Smooth muscle cell (in vitro differentiated cells): ENCODE measurements around the gene CRYBG1. TPM values are rescaled to one million over a fixed set of nuclear protein-coding genes. Genes with fewer than 3 reads are reported as not detected.

Experiments
- DNase-seq: peaks from one replicate; lab custom pipeline; 2025; ENCODE audit not compliant: unreplicated experiment; lab: John Stamatoyannopoulos, UW
- H2AFZ ChIP-seq: fragments of 200-600 bp; sonication (generic); 2 replicates; pipeline ENCODE4 v1.6.0; 2016; ENCODE audit warnings: antibody characterized with exemption, low read depth, mild to moderate bottlenecking
- H3F3A ChIP-seq: fragments of 200-600 bp; sonication (generic); 2 replicates; pipeline ENCODE4 v1.6.0; 2017; ENCODE audit warnings: antibody characterized with exemption, low read depth
- H3K27ac ChIP-seq: fragments of 200-600 bp; sonication (generic); 2 replicates; pipeline ENCODE4 v1.5.1; 2016; ENCODE audit warnings: low read depth, mild to moderate bottlenecking
- H3K27me3 ChIP-seq: fragments of 200-600 bp; sonication (generic); 2 replicates; pipeline ENCODE4 v1.6.1; 2016; ENCODE audit warnings: low read depth, mild to moderate bottlenecking
- H3K36me3 ChIP-seq: fragments of 200-600 bp; sonication (generic); 2 replicates; pipeline ENCODE4 v1.5.1; 2016; ENCODE audit warnings: low read depth
- H3K4me1 ChIP-seq: fragments of 200-600 bp; sonication (generic); 2 replicates; pipeline ENCODE4 v1.5.1; 2016; ENCODE audit warnings: low read depth
- H3K4me2 ChIP-seq: fragments of 200-600 bp; sonication (generic); 2 replicates; pipeline ENCODE4 v1.6.0; 2016; ENCODE audit warnings: mild to moderate bottlenecking
- H3K4me3 ChIP-seq: fragments of 200-600 bp; sonication (generic); 2 replicates; pipeline ENCODE4 v1.5.1; 2016; ENCODE audit warnings: mild to moderate bottlenecking
- H3K79me2 ChIP-seq: fragments of 200-600 bp; sonication (generic); 2 replicates; pipeline ENCODE4 v1.6.0; 2016; ENCODE audit warnings: low read depth, mild to moderate bottlenecking
- H3K9ac ChIP-seq: fragments of 200-600 bp; sonication (generic); 2 replicates; pipeline ENCODE4 v1.6.0; 2016; ENCODE audit warnings: low read depth
- H3K9me3 ChIP-seq: fragments of 200-600 bp; sonication (generic); replicated peaks from 2 replicates; pipeline ENCODE4 v1.5.1; 2016; ENCODE audit warnings: low read depth
- H4K20me1 ChIP-seq: fragments of 200-600 bp; sonication (generic); 2 replicates; pipeline ENCODE4 v1.6.0; 2016; ENCODE audit warnings: low read depth
- WGBS: methylation state at CpG from one replicate; pipeline ENCODE4 v1.1.7; 2016; ENCODE audit warnings: low lambda C conversion rate; 5-methylcytosine and 5-hydroxymethylcytosine counted together
- polyA plus RNA-seq: library from polyadenylated mRNA; unstranded; fragments of >200 nt; fragmentation: Nextera tagmentation; extraction: Ambion mirVana; gene quantifications from 2 replicates; pipeline ENCODE4 v1.2.1, GENCODE V29; 2016
- total RNA-seq: library from RNA; depleted of rRNA; stranded (reverse); fragments of >200 nt; gene quantifications from 2 replicates; pipeline ENCODE4 v1.2.3, GENCODE V29; 2014
- TF ChIP-seq, protein P1 (sequence below): fragments of 200-600 bp; sonication (generic); IDR thresholded peaks from 2 replicates; pipeline ENCODE4 v1.5.1; 2017; ENCODE audit warnings: borderline replicate concordance, mild to moderate bottlenecking, antibody characterized with exemption; ENCODE audit not compliant: insufficient read depth, poor library complexity, severe bottlenecking

Gene CRYBG1
- total and polyA plus RNA-seq, 2 experiments from 2014 or later: 0.98 to 11.9 TPM

DNA sequence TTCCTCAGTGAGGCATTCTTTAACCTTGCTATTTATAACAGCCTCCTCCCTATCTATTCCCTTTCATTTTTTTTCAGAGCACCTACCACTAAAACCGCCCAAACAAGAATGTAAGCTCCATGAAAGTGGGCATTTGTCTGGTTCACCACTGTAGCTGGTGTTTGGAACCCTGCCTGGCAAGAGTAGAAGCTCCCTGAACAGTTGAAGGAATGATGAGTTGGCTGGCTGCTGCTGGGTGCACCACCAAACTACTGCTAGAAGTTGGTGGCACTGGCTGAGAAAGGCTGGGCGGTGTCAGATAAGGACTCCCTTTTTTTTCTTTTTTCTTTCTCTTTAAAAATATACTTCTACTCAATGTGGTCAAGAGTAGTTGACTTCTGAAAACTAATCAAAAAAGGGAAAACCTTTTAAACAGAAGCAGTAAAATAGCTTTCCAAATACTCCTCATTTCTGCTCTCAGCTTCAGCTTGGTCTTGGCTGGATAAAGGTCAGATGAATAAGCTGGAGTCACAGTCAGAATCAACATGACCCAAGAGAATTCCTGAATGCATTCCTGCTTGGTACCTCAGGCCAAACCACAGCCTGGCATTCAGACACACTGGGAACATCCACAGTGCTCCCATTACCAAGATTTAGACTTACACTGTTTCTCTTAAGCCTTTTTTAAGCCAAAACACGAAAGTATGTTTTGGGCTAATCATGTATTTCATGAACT lies 230.8 kb downstream of the CRYBG1 start:
- Histone ChIP-seq H3K9me3 (no peaks in the 10 kb centered on the region), H3K27ac (no peak overlapping the region), H3K4me3 (no peak overlapping the region), H3K36me3 (no peaks in the 10 kb centered on the region), H3F3A (no peaks in the 10 kb centered on the region), H3K79me2 (no peaks in the 10 kb centered on the region), H3K4me2 (no peak overlapping the region), H4K20me1 (no peaks in the 10 kb centered on the region), H3K9ac (no peak overlapping the region), H2AFZ (no peak overlapping the region), H3K27me3 (no peaks in the 10 kb centered on the region), H3K4me1 (no peaks in the 10 kb centered on the region)
- 86% methylated on average over 3 of the region's 3 CpGs for WGBS
- TF ChIP-seq, protein P1, sequence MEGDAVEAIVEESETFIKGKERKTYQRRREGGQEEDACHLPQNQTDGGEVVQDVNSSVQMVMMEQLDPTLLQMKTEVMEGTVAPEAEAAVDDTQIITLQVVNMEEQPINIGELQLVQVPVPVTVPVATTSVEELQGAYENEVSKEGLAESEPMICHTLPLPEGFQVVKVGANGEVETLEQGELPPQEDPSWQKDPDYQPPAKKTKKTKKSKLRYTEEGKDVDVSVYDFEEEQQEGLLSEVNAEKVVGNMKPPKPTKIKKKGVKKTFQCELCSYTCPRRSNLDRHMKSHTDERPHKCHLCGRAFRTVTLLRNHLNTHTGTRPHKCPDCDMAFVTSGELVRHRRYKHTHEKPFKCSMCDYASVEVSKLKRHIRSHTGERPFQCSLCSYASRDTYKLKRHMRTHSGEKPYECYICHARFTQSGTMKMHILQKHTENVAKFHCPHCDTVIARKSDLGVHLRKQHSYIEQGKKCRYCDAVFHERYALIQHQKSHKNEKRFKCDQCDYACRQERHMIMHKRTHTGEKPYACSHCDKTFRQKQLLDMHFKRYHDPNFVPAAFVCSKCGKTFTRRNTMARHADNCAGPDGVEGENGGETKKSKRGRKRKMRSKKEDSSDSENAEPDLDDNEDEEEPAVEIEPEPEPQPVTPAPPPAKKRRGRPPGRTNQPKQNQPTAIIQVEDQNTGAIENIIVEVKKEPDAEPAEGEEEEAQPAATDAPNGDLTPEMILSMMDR: no peak
- DNase-seq: no peak

GRCh38 chr6:106599440-106599839 lies 238.9 kb downstream of the CRYBG1 start:
- H2AFZ ChIP-seq: no peak overlapping the region
- WGBS: 47% methylated on average over 2 of the region's 2 CpGs
- no peaks in the 10 kb centered on the region for H4K20me1 ChIP-seq
- no peak overlapping the region for H3K4me3 ChIP-seq
- H3K27me3 ChIP-seq: no peaks in the 10 kb centered on the region
- H3F3A ChIP-seq: no peaks in the 10 kb centered on the region
- H3K9me3 ChIP-seq: no peaks in the 10 kb centered on the region
- no peak overlapping the region for H3K9ac ChIP-seq
- no peak overlapping the region for H3K27ac ChIP-seq
- no peak for DNase-seq
- H3K4me1 ChIP-seq: no peaks in the 10 kb centered on the region
- TF ChIP-seq, protein P1: no peak
- no peaks in the 10 kb centered on the region for H3K79me2 ChIP-seq
- no peaks in the 10 kb centered on the region for H3K36me3 ChIP-seq
- no peak overlapping the region for H3K4me2 ChIP-seq

DNA sequence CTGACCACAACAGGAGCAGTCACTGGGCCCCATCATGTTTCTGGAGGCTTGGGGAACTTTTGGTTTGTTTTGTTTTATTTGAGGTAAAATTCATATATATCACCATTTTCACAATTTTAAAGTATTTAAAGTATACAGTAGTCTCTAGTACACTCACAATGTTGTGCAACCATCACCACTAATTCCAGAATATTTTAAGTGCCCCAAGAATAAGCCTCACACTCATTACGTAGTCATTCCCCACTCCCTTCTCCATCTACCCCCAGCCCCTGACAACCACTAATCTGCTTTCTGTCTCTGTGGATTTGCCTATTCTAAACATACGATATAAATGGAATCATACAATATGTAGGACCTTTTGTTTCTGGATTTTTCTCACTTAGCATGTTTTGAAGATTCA lies 239.8 kb downstream of the CRYBG1 start:
- TF ChIP-seq, protein P1: no peak
- Histone ChIP-seq H2AFZ (no peak overlapping the region), H3K4me1 (no peaks in the 10 kb centered on the region), H3K36me3 (no peaks in the 10 kb centered on the region), H3K4me3 (no peak overlapping the region), H3K27me3 (no peaks in the 10 kb centered on the region), H3K27ac (no peak overlapping the region), H3K9ac (no peak overlapping the region), H3F3A (no peaks in the 10 kb centered on the region), H3K79me2 (no peaks in the 10 kb centered on the region), H3K4me2 (no peak overlapping the region), H4K20me1 (no peaks in the 10 kb centered on the region), H3K9me3 (no peaks in the 10 kb centered on the region)
- WGBS: 70% methylated on average over 2 of the region's 2 CpGs
- DNase-seq: no peak
